GM21381 (cell line): ENCODE results near the gene ZNF597.

Experiments
- ATAC-seq: cut with Tn5 transposase; IDR thresholded peaks from one replicate; pipeline ENCODE4 v1.9.1; 2021; ENCODE audit warnings: mild to moderate bottlenecking, moderate library complexity; ENCODE audit not compliant: unreplicated experiment

Gene ZNF597

GRCh38 chr16:3457434-3458252 lies 14.3 kb upstream of the ZNF597 start:
- peak; percentile 84 for ATAC-seq

DNA sequence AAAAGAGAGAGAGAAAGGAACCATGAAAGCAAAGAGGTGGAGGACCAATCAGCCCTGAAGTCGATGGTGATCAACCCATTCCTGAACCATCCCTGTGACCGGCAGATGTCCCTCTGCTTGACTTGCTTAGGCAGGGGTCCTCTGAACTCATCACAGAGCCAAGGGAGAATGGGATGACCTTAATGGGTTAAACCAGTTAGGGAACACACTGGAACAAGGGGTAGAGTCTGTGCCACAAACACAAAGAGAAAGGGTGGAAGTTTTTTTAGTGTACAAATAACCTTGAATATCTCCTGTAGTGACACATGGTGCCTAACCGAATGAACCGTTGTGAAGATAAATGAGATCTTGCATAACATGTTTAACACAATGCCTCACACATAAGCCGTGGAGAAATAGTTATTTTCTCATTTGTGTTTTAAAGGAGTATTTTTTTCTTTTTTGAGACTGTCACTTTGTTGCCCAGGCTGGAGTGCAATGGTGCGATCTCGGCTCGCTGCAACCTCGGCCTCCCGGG lies 11.4 kb upstream of the ZNF597 start:
- ATAC-seq: no peak

DNA sequence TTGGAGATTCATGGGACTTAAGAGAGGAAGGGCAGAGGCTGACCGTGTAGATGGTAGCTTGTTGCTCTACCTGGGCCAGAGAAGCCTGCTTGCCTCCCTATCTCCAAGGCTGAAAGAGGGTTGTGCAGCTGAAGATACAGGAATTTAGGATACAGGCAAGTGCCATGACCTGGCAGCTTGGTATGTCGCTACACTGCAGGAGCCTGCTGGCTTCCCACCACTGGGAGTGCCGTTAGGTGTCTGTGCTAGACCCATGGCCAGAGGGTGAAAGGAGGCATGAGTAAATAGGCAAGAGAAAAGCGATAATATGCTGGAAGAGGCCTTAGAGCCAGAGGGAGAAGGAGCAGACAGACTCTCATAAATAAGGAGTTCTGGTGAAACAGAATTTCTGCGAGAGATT lies 10.8 kb upstream of the ZNF597 start:
- ATAC-seq: no peak

DNA sequence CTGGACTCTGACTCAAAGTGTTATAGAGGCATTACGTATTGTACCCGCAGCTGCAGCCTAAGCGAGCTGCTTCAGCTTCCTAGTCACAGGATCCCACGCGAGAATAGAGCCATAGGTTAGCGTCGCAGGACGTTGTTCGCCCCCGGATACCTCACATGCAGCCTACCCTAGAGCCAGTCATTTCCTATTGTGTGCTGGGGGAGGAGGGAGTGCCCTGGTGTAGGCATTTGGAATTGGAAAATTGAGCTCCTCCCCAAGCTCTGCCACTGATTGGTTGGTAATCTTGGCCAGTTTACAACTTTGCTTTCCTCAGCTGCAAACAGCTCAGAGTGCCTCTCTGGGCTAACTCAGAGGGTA lies 706 bp upstream of the ZNF597 start:
- peak; percentile 16 for ATAC-seq

DNA sequence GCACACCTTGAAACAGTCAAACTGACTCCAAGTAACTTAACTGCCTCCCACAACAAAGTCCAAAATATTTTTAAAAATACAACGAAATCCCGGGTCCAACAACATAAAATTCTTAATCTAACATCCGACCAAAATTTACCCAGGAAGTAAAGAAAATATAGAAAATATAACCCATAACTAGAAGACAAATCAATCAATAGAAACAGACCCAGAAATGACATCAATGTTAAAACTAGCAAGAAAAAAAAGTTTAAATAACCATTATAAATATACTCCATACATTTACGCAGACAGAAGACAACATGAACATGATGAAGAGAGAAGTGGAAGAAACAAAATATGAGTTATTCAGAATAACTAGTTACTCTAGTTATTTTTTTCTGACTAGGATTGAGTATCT lies 3.7 kb downstream of the ZNF597 start:
- no peak for ATAC-seq

GRCh38 chr16:3434373-3434772 lies 8.9 kb downstream of the ZNF597 start:
- ATAC-seq: no peak

DNA sequence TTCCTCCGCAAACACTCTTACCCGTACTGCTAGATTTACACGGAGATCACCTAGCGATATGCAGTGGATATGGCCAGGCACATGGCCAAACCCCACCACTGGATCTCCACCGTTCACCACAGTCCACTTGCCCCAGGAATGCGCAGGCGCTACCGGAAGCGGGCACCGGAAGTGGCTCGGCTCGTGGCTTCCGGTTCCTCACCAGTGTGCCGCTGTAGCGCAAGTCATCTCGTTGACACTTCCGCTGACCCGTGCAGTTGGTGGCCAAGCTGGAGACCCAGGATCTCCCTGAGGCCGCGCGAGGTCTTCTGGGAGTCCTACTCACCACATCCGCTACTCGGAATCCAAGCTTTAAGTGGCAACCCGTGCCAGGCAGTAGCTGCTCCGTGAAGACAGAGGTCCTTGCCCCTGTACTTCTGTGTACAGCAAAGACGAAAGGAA lies 11.5 kb downstream of the ZNF597 start:
- no peak for ATAC-seq

- ATAC-seq: no peak
Observed at GRCh38 chr16:3413730-3414379, 29.4 kb downstream of the ZNF597 start.

GRCh38 chr16:3408561-3409197 lies 34.6 kb downstream of the ZNF597 start:
- no peak for ATAC-seq

- no peak for ATAC-seq
Observed at GRCh38 chr16:3401719-3402397, 41.4 kb downstream of the ZNF597 start.

DNA sequence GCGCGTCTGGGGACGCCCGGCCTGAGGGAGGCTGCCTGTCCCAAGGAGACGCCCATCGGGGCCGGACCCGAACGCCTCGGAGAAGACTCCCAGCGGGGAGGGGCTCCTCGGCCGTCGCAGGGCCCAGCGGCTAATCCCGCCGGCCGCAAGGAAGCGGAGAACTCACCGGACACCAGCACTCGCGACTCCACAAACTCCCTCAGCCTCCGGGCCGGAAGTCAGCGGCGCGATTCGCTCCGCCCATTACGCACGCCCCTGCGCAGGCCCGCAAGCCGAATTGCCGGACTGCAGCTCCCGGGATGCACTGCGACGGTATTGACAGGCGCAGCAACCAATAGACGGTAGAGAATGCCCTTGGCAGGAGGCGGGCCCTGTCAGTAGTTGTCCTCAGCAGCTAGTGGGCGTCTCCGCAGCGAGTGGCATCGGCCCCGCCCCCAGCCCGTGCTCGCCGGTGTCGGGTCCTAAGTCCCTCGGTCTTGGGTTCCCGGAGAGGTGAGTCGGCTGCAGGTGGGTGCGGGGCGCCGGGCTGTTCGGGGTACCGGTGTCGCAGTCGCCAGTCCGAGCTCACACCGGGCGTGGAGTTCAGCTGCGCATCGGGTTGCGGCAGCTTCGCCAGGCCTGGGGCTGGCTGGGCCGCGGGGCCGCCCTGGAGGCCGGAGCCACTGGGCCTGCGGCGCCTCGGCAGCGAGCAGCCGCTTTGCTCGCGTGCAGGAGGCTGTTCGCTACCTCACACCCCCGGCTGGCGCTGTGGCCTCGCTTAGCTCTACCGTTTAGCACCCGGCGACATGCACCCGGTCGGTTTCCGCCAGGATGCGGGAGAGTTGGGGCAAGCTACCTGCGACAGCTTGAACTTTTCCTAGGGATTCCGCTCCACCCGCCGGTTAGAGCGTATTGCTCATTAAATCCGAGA lies 42.3 kb downstream of the ZNF597 start, which contains the start of the genes ZNF174 and ZSCAN32:
Gene ZNF174, plus strand, starts transcription at position 437 of the 910 bp plus-strand sequence. CDS start 790 bp downstream, outside the sequence.
Gene ZSCAN32, minus strand, starts transcription at position 226 of the 910 bp plus-strand sequence. CDS start 3,447 bp downstream, outside the sequence.
- peak; percentile 97 for ATAC-seq

DNA sequence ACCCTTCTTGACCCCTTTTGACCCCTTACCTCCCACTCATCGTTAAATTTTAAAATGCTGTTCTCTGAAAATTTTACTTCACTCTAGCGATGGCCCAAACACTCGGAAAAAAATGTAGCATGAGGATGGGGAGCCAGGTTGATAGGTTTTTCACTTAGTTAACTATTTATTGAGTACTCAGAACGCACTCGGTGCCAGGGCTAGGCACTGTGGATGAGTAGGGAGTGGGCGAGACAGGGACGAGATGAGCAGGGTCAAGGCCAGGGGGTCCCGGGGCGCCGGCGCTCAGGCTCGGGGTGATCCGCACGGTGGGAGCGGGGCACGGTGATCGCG lies 42.9 kb downstream of the ZNF597 start:
- ATAC-seq: no peak

DNA sequence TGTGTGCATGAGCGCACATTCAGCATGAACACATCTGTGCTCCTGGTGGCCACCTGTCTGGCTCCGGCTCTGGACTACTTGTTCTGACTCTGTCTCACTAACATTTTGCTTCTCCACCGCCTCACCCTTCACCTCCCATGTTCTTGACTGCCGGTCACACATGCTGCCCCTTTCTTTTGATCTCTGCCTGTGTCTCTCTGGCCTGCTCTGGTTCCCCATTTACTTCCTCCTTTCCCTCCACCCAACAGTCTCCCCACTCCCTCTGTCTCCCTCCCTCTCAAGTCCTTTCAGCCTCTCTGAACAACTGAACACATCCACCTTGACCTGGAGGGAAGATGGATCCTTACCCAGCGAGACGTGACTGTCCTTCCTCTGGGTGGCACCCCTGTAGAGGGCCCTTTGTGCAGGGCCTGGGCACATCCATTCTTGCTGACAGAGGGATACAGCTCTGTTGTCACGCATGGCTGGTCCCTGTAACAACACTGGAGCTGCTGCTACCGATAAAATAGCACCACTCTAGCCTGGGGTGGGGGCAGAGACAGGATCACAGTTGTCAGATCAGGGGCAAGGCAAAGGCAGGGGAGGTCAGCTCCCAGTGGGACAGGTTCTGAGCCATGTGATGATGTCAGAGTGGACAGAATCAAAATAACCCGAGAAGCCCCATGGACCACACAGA lies 53.5 kb downstream of the ZNF597 start:
- no peak for ATAC-seq

GRCh38 chr16:3388325-3388724 lies 55.0 kb downstream of the ZNF597 start:
- ATAC-seq: no peak

DNA sequence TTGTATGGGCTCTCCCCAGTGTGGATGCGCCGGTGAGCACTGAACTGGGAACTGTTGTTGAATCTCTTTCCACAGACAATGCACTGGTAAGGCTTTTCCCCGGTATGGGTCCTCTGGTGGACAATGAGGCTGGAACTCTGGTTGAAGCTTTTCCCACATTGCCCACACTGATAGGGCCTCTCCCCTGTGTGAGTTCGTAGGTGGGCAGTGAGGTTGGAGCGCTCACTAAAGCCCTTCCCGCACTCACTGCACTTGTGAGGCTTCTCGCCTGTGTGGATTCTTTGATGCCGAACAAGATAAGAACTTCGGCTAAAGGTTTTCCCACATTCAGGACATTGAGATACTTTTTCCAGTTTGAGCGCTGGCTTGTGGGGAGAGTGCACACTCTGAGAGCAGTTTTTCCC lies 60.3 kb downstream of the ZNF597 start:
- ATAC-seq: no peak
